DOHH2 (cell line): ENCODE measurements around the gene BICRA.

Source experiments
- CTCF ChIP-seq: fragments of 200-600 bp; sonication (generic); IDR thresholded peaks from one replicate; pipeline ENCODE4 v1.5.1; 2014; ENCODE audit warnings: antibody characterized with exemption, mild to moderate bottlenecking, low read depth, low read length; ENCODE audit not compliant: poor library complexity, severe bottlenecking
- EZH2phosphoT487 ChIP-seq: fragments of 200-600 bp; sonication (generic); IDR thresholded peaks from 2 replicates; pipeline ENCODE4 v1.6.1; 2017; ENCODE audit warnings: borderline replicate concordance, mild to moderate bottlenecking, antibody characterized with exemption, low read length, moderate library complexity, mixed read lengths

DNA sequence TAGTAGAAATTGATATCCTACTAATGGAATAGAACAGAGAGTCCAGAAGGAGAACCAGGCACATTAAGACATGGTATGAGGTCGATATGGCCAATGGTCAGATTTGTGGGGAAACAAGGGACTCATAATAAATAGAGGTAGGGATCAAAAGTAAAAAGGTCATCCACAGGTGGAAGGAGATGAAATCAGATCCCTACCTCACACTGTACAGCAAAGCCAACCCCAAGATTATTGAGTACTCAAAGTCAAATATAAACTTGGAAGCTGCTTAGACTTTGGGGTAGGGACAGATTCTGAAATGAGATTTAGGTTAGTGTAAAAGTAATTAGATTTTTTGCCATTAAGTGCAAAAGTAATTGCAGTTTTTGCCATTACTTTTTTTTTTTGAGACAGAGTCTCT lies 40.7 kb downstream of the BICRA start:
- TF ChIP-seq CTCF = no peak
- no peak for TF ChIP-seq EZH2phosphoT487
